K562 (cell line): ENCODE results near the gene GOLT1A. TPM values are rescaled to one million over a fixed set of nuclear protein-coding genes. Genes with fewer than 3 reads are reported as not detected.

Experiments
- ETS2 ChIP-seq: IDR thresholded peaks from 2 replicates; pipeline ENCODE4 v1.6.1; 2016; ENCODE audit warnings: borderline replicate concordance, missing genetic modification characterization, mild to moderate bottlenecking, moderate library complexity, missing compliant biosample characterization; ENCODE audit not compliant: poor library complexity, severe bottlenecking
- XRCC5 ChIP-seq: fragments of 200-400 bp; formaldehyde crosslinking; IDR thresholded peaks from 2 replicates; pipeline ENCODE4 v1.6.1; 2017; ENCODE audit warnings: low read depth, mild to moderate bottlenecking, low read length
- ZBTB12 ChIP-seq: fragments of 250-450 bp; sonication (Bioruptor Pico); IDR thresholded peaks from 2 replicates; pipeline ENCODE4 v1.4.0; 2020
- ZBTB26 ChIP-seq: fragments of 450-650 bp; formaldehyde crosslinking; IDR thresholded peaks from 2 replicates; pipeline ENCODE4 v1.4.0; 2022; ENCODE audit warnings: missing genetic modification characterization
- ZNF766 ChIP-seq: fragments of 200-800 bp; sonication (Bioruptor generic); conservative IDR thresholded peaks from 2 replicates; pipeline ENCODE4 v1.6.1; 2016; ENCODE audit warnings: missing genetic modification characterization, missing compliant biosample characterization
- polyA plus RNA-seq, 8 experiments: library from polyadenylated mRNA; depleted of rRNA in 4 of 8; stranded (reverse) in 5 of 8; unstranded in 3 of 8; fragments of >200 nt; fragmentation: Nextera tagmentation in 2 of 8; fragmentation: Illumina TruSeq in 1 of 8; extraction: Ambion mirVana in 2 of 8; extraction: Trizol in 1 of 8; gene quantifications; 2 replicates each; pipeline versions ENCODE4 v1.2.1 to v1.2.3, GENCODE V29; 2011 to 2014; ENCODE audit warnings: inconsistent platforms in 1 of 8, missing spikeins in 1 of 8
- total RNA-seq, 7 experiments: library from RNA; depleted of rRNA in 6 of 7; stranded (reverse); fragments of >200 nt in 6 of 7; fragmentation: Illumina TruSeq in 2 of 7; extraction: Trizol in 2 of 7; gene quantifications; 2 replicates each; pipeline versions ENCODE4 v1.2.1 to v1.2.3, GENCODE V29; 2011 to 2021; ENCODE audit warnings: low replicate concordance in 1 of 7
- TF ChIP-seq, protein P1 (sequence below): fragments of 450-650 bp; IDR thresholded peaks from 2 replicates; pipeline ENCODE4 v1.6.1; 2016; ENCODE audit warnings: mild to moderate bottlenecking, moderate library complexity
- TF ChIP-seq, protein P2 (sequence below): fragments of 250-450 bp; sonication (Bioruptor Pico); IDR thresholded peaks from 2 replicates; pipeline ENCODE4 v1.4.0; 2020; ENCODE audit warnings: mild to moderate bottlenecking, moderate library complexity, borderline replicate concordance
- TF ChIP-seq, protein P3 (sequence below), 2 experiments: IDR thresholded peaks; 2 replicates each; pipeline ENCODE4 v1.6.1; 2011; ENCODE audit warnings: borderline replicate concordance in 1 of 2, control low read depth in 1 of 2, low read depth in 1 of 2, low read length in 1 of 2, mild to moderate bottlenecking in 1 of 2, mixed read lengths in 1 of 2, moderate library complexity in 1 of 2; ENCODE audit not compliant: insufficient read depth in 1 of 2, insufficient read length in 1 of 2, poor library complexity in 1 of 2, severe bottlenecking in 1 of 2; ENCODE audit errors: extremely low read depth in 1 of 2

The GOLT1A gene
- total and polyA plus RNA-seq, 9 of the 15 experiments (the other 6 are each of a cell fraction or from before 2014, with no cell fraction given), result not detected

GRCh38 chr1:204177133-204177532 is 36.7 kb downstream of the GOLT1A start (continued):
- TF ChIP-seq, protein P1, sequence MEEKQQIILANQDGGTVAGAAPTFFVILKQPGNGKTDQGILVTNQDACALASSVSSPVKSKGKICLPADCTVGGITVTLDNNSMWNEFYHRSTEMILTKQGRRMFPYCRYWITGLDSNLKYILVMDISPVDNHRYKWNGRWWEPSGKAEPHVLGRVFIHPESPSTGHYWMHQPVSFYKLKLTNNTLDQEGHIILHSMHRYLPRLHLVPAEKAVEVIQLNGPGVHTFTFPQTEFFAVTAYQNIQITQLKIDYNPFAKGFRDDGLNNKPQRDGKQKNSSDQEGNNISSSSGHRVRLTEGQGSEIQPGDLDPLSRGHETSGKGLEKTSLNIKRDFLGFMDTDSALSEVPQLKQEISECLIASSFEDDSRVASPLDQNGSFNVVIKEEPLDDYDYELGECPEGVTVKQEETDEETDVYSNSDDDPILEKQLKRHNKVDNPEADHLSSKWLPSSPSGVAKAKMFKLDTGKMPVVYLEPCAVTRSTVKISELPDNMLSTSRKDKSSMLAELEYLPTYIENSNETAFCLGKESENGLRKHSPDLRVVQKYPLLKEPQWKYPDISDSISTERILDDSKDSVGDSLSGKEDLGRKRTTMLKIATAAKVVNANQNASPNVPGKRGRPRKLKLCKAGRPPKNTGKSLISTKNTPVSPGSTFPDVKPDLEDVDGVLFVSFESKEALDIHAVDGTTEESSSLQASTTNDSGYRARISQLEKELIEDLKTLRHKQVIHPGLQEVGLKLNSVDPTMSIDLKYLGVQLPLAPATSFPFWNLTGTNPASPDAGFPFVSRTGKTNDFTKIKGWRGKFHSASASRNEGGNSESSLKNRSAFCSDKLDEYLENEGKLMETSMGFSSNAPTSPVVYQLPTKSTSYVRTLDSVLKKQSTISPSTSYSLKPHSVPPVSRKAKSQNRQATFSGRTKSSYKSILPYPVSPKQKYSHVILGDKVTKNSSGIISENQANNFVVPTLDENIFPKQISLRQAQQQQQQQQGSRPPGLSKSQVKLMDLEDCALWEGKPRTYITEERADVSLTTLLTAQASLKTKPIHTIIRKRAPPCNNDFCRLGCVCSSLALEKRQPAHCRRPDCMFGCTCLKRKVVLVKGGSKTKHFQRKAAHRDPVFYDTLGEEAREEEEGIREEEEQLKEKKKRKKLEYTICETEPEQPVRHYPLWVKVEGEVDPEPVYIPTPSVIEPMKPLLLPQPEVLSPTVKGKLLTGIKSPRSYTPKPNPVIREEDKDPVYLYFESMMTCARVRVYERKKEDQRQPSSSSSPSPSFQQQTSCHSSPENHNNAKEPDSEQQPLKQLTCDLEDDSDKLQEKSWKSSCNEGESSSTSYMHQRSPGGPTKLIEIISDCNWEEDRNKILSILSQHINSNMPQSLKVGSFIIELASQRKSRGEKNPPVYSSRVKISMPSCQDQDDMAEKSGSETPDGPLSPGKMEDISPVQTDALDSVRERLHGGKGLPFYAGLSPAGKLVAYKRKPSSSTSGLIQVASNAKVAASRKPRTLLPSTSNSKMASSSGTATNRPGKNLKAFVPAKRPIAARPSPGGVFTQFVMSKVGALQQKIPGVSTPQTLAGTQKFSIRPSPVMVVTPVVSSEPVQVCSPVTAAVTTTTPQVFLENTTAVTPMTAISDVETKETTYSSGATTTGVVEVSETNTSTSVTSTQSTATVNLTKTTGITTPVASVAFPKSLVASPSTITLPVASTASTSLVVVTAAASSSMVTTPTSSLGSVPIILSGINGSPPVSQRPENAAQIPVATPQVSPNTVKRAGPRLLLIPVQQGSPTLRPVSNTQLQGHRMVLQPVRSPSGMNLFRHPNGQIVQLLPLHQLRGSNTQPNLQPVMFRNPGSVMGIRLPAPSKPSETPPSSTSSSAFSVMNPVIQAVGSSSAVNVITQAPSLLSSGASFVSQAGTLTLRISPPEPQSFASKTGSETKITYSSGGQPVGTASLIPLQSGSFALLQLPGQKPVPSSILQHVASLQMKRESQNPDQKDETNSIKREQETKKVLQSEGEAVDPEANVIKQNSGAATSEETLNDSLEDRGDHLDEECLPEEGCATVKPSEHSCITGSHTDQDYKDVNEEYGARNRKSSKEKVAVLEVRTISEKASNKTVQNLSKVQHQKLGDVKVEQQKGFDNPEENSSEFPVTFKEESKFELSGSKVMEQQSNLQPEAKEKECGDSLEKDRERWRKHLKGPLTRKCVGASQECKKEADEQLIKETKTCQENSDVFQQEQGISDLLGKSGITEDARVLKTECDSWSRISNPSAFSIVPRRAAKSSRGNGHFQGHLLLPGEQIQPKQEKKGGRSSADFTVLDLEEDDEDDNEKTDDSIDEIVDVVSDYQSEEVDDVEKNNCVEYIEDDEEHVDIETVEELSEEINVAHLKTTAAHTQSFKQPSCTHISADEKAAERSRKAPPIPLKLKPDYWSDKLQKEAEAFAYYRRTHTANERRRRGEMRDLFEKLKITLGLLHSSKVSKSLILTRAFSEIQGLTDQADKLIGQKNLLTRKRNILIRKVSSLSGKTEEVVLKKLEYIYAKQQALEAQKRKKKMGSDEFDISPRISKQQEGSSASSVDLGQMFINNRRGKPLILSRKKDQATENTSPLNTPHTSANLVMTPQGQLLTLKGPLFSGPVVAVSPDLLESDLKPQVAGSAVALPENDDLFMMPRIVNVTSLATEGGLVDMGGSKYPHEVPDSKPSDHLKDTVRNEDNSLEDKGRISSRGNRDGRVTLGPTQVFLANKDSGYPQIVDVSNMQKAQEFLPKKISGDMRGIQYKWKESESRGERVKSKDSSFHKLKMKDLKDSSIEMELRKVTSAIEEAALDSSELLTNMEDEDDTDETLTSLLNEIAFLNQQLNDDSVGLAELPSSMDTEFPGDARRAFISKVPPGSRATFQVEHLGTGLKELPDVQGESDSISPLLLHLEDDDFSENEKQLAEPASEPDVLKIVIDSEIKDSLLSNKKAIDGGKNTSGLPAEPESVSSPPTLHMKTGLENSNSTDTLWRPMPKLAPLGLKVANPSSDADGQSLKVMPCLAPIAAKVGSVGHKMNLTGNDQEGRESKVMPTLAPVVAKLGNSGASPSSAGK, result peak; percentile 31; the same call in 1 of the 2 replicates
- TF ChIP-seq ZBTB12 (CRISPR knock-in tag), result peak; percentile 89
- TF ChIP-seq, protein P2, sequence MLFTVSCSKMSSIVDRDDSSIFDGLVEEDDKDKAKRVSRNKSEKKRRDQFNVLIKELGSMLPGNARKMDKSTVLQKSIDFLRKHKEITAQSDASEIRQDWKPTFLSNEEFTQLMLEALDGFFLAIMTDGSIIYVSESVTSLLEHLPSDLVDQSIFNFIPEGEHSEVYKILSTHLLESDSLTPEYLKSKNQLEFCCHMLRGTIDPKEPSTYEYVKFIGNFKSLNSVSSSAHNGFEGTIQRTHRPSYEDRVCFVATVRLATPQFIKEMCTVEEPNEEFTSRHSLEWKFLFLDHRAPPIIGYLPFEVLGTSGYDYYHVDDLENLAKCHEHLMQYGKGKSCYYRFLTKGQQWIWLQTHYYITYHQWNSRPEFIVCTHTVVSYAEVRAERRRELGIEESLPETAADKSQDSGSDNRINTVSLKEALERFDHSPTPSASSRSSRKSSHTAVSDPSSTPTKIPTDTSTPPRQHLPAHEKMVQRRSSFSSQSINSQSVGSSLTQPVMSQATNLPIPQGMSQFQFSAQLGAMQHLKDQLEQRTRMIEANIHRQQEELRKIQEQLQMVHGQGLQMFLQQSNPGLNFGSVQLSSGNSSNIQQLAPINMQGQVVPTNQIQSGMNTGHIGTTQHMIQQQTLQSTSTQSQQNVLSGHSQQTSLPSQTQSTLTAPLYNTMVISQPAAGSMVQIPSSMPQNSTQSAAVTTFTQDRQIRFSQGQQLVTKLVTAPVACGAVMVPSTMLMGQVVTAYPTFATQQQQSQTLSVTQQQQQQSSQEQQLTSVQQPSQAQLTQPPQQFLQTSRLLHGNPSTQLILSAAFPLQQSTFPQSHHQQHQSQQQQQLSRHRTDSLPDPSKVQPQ (CRISPR knock-in tag), result no peak
- TF ChIP-seq XRCC5, result no peak
- no peak for TF ChIP-seq ETS2 (tag)
- peak; percentile 92 for TF ChIP-seq ZNF766
- TF ChIP-seq ZBTB26 (CRISPR knock-in tag), result no peak
- TF ChIP-seq, protein P3, sequence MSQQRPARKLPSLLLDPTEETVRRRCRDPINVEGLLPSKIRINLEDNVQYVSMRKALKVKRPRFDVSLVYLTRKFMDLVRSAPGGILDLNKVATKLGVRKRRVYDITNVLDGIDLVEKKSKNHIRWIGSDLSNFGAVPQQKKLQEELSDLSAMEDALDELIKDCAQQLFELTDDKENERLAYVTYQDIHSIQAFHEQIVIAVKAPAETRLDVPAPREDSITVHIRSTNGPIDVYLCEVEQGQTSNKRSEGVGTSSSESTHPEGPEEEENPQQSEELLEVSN (IDR thresholded peaks at IDR 0.05; ENCODE audit: borderline replicate concordance in 1 of 2, extremely low read depth in 1 of 2, insufficient read depth in 1 of 2, insufficient read length in 1 of 2, low read depth in 1 of 2, low read length in 1 of 2, poor library complexity in 1 of 2, severe bottlenecking in 1 of 2), result peak in 1 of 2 experiments; percentile 13
